GOT3 (cell line): ENCODE measurements around the gene BTBD6.
"Not testable (repeated sequence)": the region's sequence is repeated elsewhere in the genome, so short reads cannot be mapped to it uniquely, and the experiment has no call there.

Source experiments
- DNase-seq: peaks from one replicate; lab custom pipeline; 2025; ENCODE audit warnings: mixed read lengths; lab: John Stamatoyannopoulos, UW

BTBD6 gene

GRCh38 chr14:105269405-105269804, 21.1 kb downstream of the BTBD6 start:
- DNase-seq = no peak

GRCh38 chr14:105271224-105271890, 23.0 kb downstream of the BTBD6 start:
- DNase-seq = no peak

DNA sequence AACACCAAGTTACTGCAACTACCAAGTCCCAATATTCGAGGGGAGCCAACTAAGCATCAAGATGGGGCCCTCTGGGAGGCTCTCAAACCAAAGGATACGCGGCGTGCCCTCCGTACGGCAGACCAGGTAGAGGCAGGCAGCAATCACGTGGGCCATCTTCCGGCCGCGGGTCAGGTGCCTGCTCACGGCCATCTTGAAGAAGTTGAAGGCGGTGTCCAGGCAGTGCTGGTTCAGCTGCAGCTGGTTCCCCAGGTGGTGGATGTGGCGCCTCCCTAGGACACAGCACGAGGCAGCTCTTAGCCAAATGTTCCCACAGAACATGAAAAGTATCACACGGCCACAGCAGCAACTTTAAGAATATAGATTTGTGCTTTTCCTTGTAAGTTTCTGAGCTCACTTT, 24.3 kb downstream of the BTBD6 start:
- DNase-seq = no peak

DNA sequence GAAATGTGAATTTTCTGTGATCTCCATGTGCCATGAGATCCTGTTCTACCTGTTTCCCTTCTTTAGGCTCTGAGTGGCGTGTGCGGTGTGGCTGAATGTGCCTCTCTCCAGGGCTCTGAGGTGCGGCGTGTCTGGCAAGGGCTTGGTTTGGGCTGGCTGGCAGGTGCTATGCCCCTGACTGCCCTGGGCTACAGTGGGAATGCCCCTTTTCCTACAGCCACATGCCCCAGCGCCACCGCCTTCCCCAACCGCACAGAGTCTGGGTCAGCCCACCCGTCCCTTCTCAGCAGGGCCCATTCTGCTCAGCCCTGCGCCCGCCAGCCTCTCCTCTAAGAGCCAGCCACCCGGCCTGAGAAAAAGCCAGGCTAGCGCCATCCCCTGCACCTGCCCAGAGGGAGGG, 24.7 kb downstream of the BTBD6 start:
- DNase-seq = no peak

- no peak for DNase-seq
These were observed 26.3 kb downstream of the BTBD6 start for GRCh38 chr14:105274637-105275036.

- no peak for DNase-seq
These were observed 27.1 kb downstream of the BTBD6 start for GRCh38 chr14:105275267-105275946.

GRCh38 chr14:105277448-105277847, 29.1 kb downstream of the BTBD6 start:
- DNase-seq = not testable (repeated sequence)

GRCh38 chr14:105279642-105280361, 31.5 kb downstream of the BTBD6 start:
- no peak for DNase-seq

DNA sequence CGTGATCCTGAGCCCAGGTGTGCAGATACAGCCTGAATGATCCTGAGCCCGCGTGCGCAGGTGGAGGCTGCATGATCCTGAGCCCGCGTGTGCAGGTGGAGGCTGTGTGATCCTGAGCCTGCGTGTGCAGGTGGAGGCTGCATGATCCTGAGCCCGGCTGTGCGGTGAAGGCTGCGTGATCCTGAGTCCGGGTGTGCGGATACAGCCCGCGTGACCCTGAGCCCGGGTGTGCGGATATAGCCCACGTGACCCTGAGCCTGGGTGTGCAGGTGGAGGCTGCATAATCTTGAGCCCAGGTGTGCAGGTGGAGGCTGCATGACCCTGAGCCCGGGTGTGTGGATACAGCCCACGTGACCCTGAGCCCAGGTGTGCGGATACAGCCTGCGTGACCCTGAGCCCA, 32.2 kb downstream of the BTBD6 start:
- no peak for DNase-seq

DNA sequence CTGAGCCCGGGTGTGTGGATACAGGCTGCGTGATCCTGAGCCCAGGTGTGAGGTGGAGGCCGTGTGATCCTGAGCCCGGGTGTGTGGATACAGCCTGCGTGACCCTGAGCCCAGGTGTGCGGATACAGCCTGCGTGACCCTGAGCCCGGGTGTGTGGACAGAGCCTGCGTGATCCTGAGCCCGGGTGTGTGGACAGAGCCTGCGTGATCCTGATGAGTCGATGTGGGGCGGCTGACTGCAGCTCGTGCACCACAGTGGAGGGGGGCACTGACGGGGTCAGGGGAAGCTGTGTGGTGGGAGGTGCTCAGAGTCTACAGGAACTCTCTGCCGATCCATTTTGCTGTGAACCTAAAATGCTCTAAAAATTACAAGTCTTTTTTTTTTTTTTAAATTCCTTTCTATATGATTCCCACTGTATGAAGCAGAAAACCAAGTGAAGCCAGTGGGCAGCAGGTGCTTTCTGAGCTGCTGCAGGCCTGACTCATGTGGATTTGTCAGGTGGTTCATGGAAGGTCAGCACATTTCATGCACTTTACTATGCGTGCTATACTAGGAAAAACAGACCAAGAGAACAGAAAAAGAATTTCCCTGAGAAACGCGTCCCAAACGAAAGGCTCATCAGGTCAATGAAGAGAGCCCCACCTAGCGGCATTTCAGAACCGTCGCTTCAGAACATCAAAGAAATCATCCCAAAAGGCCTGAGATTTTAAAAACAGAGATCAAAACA, 33.2 kb downstream of the BTBD6 start:
- DNase-seq = no peak

DNA sequence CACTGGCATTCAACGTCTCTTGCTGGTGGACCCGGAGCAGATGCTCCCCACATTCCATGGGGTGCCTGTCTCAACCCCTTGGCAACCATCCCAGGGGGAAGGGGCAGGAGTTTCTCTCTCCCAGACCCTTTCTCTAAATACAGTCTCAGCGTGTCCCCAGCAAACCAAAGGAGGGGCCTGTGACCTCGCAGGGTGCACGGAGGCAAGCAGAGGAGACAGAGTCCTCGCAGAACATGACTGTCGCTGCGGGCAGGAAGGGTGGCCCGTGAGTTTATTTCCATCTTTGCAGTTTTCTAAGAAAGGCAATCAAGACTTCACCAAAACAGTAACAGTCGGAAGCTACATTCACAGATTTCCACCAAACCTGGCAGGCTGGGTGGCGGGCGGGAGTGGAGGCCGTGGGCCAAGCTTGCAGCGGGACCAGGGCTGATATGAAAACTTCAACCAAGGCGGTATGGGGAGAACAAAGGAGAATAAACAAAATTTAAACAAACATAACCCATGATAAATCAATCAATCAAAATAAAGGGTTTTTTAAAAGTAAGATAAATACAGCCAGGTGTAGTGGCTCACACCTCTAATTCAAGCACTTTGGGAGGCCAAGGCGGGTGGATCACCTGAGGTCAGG, 33.9 kb downstream of the BTBD6 start:
- DNase-seq = no peak

DNA sequence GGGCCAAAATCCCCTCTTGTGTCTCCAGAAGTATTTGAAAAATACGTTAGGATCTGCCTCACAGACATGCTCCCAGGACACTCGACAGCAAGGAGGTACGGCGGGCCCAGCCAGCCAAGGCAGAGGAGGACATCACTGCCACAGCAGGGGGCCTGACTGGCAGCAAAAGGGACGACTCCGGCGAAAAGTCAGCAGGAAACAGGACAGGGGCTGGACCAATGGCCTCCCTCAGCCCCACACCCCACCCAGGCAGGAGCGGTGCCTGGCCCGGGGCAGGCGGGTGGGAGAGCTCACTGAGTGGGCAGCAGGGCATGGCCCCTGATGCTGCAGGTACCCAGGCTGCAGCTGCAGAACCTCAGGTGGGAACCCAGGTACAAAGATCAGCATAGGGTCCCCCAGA, 34.7 kb downstream of the BTBD6 start:
- DNase-seq = no peak

DNA sequence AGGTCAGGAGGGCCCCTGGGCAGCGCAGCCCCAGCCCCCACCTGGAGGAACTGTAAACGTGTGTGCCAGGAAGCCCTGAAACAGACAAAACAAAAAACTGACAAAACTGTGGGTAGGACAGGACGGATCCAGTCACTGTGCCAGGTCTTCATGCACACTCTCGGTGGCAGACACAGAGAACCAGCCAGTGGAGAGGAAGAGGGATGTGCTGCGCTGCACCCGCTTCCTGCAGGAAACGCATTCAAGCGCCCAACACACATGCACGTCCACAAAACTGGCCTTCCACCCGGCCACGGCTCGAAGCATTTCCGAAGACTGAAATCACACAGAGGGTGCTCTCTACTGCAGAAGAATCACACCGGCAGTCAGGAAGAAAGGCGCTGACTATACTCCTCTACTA, 35.6 kb downstream of the BTBD6 start:
- DNase-seq = no peak

GRCh38 chr14:105285174-105285573, 36.8 kb downstream of the BTBD6 start:
- DNase-seq = no peak

DNA sequence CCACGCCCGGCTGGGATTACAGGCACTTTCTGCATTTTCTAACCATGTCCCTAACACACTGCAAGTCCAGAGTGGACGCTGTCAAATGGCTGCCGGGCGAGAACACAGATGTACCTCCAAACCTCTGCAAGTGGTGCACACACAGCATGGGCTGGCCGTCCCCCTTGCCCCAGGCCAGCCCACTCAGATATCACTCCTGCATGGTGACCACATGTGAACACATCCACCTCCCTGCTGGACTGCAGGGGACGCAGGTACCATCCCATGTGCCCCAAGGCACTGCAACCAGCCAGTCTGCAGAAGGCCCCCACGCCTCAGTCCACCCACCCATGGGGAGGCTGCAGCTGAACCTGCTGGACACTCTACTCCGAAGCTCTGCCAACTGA, 38.4 kb downstream of the BTBD6 start:
- no peak for DNase-seq

- DNase-seq = no peak
These were observed 39.1 kb downstream of the BTBD6 start for GRCh38 chr14:105287249-105288102.

DNA sequence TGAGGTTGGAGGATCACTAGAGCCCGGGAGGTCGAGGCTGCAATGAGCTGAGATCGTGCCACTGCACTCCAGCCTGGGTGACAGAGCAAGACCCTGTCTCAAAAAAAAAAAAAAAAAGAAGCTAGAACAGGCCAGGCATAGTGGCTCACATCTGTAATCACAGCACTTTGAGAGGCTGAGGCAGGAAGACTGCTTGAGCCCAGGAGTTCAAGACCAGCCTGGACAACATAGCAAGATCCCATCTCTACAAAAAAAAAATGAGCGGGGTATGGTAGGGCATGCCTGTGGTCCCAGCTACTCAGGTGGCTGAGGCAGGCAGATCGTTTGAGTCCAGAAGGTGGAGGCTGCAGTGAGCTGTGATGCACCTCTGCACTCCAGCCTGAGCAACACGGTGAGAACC, 40.6 kb downstream of the BTBD6 start:
- not testable (repeated sequence) for DNase-seq

- no peak for DNase-seq
These were observed 42.5 kb downstream of the BTBD6 start for GRCh38 chr14:105290621-105291346.

- no peak for DNase-seq
These were observed 44.7 kb downstream of the BTBD6 start for GRCh38 chr14:105292826-105293711.
